Measurements from ENCODE around the gene RRP1B.

DNA sequence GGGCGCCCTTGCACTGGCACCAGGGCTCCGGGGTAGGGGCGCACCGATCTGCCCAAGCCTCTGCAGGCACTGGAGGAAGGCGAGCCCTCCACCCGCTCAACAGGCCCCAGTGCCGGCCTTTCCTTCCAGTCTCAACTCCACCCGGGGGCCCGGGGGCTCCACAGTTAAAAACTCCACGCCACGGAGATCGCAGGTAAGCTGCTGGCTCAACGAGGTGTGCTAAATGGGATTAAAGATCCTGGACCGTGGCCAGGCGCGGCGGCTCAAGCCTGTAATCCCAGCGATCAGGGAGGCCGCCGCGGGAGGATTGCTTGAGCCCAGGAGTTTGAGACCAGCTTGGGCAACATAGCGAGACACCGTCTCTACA, 608 bp upstream of the RRP1B start:
- no peak for TF ChIP-seq CTCF (IDR thresholded peaks at IDR 0.05)
- TF ChIP-seq, protein P1, sequence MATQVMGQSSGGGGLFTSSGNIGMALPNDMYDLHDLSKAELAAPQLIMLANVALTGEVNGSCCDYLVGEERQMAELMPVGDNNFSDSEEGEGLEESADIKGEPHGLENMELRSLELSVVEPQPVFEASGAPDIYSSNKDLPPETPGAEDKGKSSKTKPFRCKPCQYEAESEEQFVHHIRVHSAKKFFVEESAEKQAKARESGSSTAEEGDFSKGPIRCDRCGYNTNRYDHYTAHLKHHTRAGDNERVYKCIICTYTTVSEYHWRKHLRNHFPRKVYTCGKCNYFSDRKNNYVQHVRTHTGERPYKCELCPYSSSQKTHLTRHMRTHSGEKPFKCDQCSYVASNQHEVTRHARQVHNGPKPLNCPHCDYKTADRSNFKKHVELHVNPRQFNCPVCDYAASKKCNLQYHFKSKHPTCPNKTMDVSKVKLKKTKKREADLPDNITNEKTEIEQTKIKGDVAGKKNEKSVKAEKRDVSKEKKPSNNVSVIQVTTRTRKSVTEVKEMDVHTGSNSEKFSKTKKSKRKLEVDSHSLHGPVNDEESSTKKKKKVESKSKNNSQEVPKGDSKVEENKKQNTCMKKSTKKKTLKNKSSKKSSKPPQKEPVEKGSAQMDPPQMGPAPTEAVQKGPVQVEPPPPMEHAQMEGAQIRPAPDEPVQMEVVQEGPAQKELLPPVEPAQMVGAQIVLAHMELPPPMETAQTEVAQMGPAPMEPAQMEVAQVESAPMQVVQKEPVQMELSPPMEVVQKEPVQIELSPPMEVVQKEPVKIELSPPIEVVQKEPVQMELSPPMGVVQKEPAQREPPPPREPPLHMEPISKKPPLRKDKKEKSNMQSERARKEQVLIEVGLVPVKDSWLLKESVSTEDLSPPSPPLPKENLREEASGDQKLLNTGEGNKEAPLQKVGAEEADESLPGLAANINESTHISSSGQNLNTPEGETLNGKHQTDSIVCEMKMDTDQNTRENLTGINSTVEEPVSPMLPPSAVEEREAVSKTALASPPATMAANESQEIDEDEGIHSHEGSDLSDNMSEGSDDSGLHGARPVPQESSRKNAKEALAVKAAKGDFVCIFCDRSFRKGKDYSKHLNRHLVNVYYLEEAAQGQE (IDR thresholded peaks at IDR 0.05): no peak
- TF ChIP-seq RFX5 (IDR thresholded peaks at IDR 0.05): no peak
- no peak for TF ChIP-seq BCL3 (IDR thresholded peaks at IDR 0.05)
- no peak for TF ChIP-seq RNF2 (IDR thresholded peaks at IDR 0.05; ENCODE audit: borderline replicate concordance, low read depth)
- no peak for TF ChIP-seq MAFK (IDR thresholded peaks at IDR 0.05; ENCODE audit: partially characterized antibody)
- TF ChIP-seq MAX (IDR thresholded peaks at IDR 0.05): no peak
- TF ChIP-seq PHF8 (IDR thresholded peaks at IDR 0.05; ENCODE audit: borderline replicate concordance, low read depth): no peak
- no peak for TF ChIP-seq CHD2 (IDR thresholded peaks at IDR 0.05; ENCODE audit: low read length, partially characterized antibody)
- TF ChIP-seq BHLHE40 (IDR thresholded peaks at IDR 0.05; ENCODE audit: low read depth, low read length): no peak
- no peak for TF ChIP-seq POLR2A (IDR thresholded peaks at IDR 0.05; ENCODE audit: low read length)
- TF ChIP-seq EP300 (IDR thresholded peaks at IDR 0.05): no peak
- no peak for TF ChIP-seq KDM1A (IDR thresholded peaks at IDR 0.05; ENCODE audit: low read depth)
